ENCODE measurements around the gene PWWP2B.
"Not testable (repeated sequence)": the region's sequence is repeated elsewhere in the genome, so short reads cannot be mapped to it uniquely, and the experiment has no call there.

Gene PWWP2B

GRCh38 chr10:132420981-132421846 lies 24.2 kb downstream of the PWWP2B start:
- DNase-seq = peak; percentile 85

- peak; percentile 55 for DNase-seq
Measured at GRCh38 chr10:132421847-132422751, 25.1 kb downstream of the PWWP2B start.

GRCh38 chr10:132422903-132423825 lies 26.2 kb downstream of the PWWP2B start:
- peak; percentile 93 for DNase-seq

DNA sequence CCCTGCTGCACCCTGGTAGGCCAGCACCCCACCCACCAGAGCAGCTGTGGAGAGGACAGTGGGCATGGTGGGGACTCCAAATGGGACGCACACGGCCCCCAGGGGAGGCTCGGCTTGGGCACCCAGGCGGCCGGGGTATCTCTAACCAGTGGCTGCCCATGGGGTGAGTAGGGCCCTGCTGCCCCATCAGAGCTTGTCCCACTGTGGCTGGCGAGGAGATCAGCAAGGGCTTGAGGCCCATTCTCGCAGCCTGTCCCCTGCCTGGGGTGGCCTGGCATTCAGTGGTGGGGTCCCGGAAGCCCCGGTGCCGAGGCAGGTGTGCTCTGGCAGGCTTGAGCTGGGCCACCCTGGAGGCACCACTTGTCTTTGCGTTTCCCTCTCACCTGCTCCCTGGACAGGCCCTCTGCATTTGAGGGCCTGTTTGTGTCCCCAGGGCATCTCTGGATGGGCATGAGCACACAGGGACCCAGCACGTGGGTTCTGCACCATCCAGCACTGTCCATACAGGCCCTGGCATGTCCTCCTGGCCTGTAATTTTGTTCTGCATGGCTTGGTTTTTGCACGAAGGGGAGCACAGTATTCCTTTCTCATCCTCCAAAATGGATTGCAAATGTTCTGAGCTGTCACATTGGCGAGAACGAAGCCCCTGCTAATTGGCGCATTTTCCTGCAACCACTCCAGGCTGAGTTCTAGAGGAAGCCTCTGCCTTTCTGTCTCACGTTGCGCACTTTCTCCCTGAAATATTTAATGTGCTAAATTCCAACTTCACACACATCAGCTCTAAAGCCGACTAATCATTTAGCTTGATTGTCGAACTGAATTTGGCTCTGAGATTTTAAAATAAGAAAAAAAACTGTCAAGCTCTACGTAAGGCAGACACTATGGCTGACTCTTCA lies 27.2 kb downstream of the PWWP2B start:
- DNase-seq = no peak

GRCh38 chr10:132425029-132425756 lies 28.2 kb downstream of the PWWP2B start:
- DNase-seq = no peak

GRCh38 chr10:132425757-132426155 lies 28.8 kb downstream of the PWWP2B start:
- no peak for DNase-seq

- no peak for DNase-seq
Measured at GRCh38 chr10:132427006-132427771, 30.2 kb downstream of the PWWP2B start.

DNA sequence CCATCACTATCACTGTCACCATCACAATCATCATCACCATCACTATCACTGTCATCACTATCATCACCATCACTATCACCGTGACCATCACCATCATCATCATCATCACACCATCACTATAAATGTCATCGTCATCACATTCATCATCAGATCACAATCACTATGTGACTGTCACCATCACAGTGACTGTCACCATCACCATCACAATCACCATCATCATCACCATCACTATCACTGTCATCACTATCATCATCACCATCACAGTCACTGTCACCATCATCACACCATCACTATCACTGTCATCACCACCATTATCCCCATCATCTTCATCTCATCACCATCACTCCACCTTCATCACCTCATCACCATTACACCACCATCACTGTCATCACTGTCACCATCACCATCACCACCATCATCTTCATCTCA lies 31.0 kb downstream of the PWWP2B start:
- DNase-seq = no peak

DNA sequence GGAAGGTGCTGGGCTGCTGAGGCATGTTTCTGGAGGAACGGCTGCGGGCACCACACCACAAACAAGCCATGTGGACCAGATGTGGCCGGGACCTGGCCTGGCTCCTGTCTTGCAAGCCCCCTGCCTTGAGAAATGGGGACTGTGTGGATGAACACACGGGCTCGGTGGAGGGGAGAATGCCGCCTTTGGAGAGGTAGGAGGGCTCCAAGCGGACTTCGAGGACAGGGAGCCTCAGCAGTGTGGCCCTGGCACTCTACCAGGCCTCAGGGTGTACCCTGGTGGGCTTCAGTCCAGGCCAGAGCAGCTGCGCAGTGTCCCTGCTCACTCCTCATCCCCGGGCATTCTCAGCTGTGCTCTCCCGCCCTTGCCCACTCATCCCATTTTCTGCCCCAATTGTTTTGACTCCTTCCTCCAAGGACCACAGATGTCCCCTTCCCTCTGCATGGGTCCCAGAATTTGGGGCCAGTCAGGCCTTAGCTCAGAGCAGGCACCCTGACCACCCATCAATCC lies 31.5 kb downstream of the PWWP2B start:
- DNase-seq = no peak

- no peak for DNase-seq
Measured at GRCh38 chr10:132429281-132430230, 32.6 kb downstream of the PWWP2B start.

- no peak for DNase-seq
Measured at GRCh38 chr10:132430231-132430743, 33.3 kb downstream of the PWWP2B start.

DNA sequence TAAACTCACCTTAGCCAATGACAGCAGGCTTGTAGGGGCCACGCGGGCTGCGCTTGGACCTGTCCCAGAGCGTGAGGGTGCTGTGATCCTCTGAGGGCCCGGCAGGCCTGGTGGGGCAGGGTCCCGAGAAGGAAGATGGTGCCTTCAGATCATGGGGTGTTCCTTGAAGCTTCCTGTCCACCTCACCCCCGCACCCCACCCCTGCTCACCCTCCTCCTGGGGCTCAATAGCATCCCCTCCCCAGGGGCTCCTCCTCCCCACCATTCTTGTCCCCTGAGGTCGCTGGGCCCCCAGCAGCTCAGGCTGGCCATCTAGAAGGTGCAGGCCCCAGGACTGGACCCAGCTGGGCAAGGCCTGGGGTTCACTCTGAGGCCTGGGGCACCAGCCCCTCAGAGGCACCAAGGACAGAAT lies 33.9 kb downstream of the PWWP2B start:
- no peak for DNase-seq

- no peak for DNase-seq
Measured at GRCh38 chr10:132431537-132432175, 34.7 kb downstream of the PWWP2B start.

GRCh38 chr10:132432176-132432540 lies 35.2 kb downstream of the PWWP2B start:
- no peak for DNase-seq

- no peak for DNase-seq
Measured at GRCh38 chr10:132433671-132434340, 36.8 kb downstream of the PWWP2B start.

DNA sequence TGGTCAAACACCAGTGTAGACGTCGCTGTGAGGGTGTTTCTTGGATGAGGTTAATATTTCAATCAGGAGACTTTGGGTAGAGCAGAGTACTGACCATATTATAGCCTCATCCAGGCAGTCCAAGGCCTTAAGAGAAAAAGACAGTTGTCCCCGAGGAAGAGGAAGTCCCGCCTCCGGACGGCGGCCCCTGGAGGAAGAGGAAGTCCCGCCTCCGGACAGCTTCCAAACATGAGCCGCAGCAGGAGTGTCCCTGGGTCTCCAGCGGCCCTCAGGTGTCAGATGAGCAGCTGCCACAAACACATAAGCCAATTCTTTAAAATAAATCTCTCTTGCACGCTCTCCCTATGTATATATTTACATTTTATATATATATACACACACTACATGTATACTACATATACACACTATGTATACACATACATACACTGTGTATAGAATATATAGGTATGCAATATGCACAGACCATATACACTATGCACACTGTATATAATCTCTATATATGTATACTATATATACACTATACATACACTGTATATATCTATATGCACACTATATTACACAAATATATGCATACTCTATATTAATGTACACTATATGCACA lies 37.5 kb downstream of the PWWP2B start:
- DNase-seq = peak; percentile 72

- not testable (repeated sequence) for DNase-seq
Measured at GRCh38 chr10:132435320-132435719, 38.3 kb downstream of the PWWP2B start.

Data from MV-4-11 (cell line).